NCI-H2081 (cell line): ENCODE results near the gene NOTUM.
"Not testable (repeated sequence)": the region's sequence is repeated elsewhere in the genome, so short reads cannot be mapped to it uniquely, and the experiment has no call there.

ENCODE experiments used
- DNase-seq, 2 experiments: peaks; one replicate each; lab custom pipeline; 2025; lab: John Stamatoyannopoulos, UW

Gene NOTUM

DNA sequence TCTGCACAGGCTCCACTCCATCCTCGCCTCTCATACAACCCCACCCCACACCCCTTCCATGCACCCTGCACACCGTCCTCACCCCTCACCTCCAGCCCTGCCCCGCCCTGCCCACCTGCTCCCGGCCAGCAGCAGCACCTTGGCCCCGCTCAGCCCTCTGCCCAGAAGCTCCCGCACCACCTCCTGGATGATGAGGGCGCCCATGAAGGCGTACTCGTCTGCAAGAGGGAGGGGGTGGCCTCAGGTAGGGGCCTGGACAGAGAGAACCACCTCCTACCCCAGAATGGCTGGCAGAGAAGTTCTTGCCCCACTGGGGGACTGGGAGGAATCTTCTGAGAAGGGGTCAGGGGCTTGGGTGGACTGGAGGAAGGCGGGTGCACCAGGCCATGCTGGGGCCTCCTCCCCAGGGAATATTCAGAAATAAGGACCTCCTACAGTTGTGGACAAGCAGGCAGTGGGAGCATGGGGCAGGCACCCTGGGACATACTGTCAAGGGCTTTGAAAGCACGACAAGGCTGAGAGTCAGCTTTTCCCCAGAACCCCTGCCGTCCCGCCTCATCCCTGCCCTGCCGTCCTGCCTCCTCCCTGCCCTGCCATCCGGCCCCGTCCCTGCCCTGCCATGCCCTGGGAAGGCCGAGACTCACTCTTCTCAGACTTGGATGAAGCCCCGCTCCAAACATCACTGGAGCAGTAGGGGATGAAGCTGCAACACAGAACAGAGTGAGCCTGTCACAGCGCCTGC is 3.1 kb downstream of the NOTUM start:
- DNase-seq, result no peak

DNA sequence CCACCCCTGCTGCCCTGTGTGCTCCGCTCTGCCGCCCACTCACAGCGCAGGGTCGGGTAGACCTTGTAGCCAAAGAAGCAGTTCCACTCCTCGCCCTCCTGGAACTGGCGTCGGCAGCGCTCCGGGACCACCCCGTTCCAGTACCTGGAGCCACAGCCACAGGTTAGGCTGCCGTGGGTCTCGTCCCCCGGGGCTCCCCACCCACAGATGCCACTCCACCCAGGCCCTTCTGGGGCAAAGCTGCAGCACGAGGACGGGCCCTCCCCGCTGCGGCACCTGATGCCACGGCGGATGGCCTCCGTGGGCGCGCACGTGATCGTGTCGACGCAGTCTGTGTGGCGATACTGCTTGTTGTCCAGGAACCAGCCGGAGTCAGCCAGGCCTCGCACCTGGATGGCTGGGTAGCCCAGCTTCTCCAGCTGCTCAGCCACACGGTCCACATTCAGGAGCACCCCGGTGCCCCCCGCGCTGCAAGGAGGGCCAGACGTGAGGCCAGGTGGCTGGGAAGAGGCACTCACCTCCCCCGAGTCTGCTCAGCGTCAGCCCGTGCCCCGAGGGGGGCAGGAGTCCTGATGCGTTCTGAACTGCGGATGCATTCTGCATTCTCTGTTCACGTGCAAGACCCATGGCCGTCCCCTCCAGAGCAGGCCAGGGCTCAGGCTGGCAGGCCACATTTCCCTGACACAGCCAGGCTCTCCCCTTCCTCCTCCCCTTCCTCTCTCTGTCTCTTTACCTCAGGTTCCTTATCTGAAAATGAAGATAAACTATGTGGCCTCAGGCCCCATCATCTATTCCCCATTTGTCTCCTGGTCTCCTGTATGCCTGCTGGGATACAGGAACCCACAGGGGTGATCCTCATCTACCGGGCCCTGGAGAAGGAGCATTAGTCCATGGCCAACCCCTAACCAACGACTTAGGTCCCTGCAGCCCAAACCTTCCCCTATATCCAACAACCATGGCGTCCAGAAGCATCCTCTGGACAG is 4.1 kb downstream of the NOTUM start:
- no peak for DNase-seq

DNA sequence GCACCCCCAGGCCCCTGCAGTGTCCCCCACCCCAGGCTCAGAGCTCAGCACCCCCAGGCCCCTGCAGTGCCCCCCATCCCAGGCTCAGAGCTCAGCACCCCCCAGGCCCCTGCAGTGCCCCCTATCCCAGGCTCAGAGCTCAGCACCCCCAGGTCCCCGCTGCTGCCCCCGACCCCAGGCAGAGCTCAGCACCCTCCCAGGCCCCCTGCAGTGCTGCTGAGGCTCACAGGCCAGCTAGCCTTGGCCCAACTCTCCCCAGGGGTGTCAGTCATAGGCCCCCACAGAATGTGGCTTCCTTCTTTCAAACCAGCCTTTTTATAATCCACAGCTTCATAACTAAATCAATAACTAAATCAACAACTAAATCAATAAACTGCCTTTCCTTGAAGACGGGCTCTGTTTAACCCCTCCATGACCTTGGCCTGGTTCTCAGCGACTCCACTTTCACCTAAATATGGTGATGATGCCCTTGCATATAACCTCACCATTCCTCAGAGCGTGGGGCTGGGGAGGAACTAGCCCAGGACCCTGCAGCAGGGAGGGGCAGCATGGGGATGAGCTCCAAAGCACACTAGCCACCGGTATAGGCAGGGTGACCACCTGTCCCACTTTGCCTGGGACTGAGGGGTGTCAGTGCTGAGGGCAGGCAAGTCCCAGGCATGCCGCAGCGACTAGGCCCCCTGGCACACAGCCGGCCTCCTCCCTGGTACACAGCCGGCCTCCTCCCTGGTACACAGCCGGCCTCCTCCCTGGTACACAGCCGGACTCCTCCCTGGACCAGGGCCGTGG is 5.0 kb downstream of the NOTUM start:
- no peak for DNase-seq

DNA sequence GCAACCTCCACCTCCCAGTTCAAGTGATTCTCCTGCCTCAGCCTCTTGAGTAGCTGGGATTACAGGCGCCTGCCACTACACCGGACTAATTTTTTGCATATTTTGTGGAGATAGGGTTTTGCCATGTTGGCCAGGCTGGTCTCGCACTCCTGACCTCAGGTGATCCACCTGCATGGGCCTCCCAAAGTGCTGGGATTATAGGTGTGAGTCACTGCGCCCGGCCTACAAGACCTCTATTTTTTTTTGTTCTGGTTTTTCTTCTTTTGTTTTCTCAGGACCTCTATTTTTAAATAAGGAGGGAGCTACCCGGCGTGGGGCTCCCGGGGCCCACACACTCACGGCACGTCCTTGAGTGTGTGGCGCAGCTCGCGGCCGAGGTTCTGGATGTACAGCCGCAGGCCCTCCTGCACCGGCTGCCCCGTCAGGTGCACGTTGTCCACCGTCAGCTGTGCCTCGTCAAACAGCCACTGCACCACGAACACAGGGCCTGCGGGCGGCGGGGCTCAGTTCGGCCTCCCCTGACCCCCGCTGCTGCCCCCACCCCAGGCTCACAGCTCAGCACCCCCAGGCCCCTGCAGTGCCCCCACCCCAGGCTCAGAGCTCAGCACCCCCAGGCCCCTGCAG is 5.8 kb downstream of the NOTUM start:
- DNase-seq, result no peak

DNA sequence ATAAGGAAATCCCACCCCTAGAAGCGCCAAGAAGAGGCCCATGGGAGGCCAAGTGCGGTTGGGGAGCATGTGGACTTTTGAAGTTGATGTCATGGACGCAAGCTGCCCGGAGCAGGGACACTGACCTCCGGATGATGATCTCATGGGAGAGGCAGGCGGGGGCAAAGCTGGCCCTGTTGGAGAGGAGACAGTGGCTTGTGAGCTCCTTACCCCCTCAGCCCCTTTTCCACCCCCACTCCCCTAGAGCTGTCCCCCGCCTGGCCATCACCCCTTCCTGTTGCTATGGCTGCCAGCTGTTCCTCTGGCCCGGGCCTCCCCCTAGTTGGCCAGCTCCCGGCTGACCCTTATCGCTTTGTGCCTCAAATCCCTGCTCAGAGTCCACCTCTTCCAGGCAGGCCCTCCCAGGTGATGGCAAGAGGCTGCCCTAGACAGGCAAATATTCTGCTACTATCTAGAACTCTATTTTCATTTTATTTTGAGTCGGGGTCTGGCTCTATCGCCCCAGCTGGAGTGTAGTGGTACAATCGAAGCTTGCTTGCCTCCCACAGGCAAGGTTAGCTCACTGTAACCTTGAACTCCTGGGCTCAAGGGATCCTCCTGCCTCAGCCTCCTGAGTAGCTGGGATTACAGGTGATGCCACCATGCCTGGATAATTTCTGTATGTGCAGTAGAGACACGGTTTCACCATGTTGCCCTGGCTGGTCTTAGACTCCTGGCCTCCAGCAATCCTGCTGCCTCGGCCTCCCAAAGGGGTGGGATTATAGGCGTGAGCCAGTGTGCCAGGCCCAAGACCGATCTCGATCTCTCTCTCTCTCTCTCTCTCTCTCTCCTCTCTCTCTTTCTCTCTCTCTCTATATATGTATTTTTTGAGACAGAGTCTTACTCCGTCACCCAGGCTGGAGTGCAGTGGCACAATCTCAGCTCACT is 6.6 kb downstream of the NOTUM start:
- DNase-seq, result no peak

DNA sequence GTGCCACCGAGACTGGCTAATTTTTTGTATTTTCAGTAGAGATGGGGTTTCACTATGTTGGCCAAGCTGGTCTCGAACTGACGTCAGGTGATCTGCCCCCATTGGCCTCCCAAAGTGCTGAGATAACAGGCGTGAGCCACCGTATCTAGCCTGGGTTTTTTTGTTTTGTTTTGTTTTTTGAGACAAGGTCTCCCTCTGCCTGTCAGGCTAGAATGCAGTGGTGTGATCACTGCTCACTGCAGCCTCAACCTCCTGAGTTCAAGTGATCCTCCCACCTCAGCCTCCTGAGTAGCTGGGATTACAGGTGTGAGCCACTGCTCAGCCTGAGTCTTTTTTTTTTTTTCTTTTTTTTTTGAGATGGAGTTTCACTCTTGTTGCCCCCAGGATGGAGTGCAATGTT is 7.5 kb downstream of the NOTUM start:
- not testable (repeated sequence) for DNase-seq

DNA sequence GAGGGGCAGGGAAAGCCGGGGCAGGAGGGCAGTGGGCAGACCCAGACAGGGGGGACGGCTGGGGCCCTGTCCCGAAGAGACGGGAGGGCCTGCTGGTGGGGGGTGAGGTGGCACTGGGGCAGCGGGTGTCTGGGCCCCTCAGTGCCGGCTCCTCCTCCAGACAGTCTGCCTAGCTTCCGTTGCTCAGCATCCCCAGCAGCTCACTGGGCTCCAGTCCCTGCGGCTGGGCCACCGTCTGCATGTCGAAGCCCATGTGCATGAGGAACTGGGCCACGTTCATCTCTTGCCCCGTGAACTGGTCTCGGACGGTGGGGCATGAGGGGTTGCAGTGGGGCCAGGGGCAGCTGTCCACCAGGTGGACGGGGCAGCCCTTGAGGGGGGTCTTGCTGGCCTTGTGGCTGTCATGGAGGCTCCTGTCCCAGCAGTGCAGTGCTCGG is 8.2 kb downstream of the NOTUM start:
- no peak for DNase-seq

DNA sequence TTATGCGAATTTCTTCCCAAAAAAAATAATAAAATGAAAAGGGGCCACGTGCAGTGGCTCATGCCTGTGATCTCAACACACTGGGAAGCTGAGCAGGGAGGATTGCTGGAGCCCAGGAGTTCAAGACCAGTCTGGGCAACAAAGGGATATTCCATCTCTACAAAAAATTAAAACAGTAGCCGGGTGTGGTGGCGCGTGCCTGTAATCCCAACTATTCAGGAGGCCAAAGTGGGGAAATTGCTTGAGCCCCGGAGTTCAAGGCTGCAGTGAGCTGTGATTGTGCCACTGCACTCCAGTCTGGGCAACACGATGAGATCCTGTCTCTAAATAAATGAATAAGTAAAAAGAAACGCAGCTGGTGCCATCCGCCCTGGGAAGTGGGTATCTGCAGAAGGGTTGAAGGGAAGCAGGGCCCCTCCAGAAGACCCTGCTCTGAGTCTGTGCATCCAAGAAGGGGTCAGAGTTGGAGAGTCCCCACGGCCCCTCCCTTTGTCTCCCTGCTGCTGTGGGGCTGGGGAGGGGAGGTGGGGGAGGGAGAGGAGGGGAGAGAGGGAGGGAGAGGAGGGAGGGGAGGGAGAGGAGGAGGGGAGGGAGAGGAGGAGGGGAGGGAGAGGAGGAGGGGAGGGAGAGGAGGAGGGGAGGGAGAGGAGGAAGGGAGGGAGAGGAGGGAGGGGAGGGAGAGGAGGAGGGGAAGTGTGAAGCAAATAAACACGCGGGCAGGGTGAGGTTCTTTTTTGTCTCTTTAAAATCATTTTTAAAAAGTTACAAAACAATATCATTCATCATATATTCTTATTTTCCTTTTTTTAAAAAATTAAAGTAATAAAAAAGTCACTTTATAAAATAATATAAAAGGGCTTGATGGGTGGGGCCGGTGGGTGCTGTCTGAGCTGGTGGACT is 9.0 kb downstream of the NOTUM start:
- no peak for DNase-seq

DNA sequence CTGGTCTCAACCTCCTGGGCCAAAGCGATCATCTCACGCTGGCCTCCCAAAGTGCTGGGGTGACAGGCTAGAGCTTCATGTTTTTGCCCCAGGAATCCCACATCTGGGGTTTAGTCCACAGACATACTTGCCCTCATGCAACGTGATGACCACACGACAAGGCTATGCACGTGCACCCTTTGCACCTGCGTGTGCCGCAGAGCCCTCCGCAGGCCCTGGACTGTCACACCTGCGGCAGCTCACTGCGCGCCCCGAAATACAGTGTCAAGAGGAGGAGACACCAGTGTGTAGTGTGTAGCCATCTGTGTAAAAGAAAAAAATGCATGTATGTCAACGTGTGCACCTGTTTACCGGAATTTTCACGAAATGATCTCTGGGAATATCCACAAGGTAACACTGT is 10.5 kb downstream of the NOTUM start:
- DNase-seq, result no peak

DNA sequence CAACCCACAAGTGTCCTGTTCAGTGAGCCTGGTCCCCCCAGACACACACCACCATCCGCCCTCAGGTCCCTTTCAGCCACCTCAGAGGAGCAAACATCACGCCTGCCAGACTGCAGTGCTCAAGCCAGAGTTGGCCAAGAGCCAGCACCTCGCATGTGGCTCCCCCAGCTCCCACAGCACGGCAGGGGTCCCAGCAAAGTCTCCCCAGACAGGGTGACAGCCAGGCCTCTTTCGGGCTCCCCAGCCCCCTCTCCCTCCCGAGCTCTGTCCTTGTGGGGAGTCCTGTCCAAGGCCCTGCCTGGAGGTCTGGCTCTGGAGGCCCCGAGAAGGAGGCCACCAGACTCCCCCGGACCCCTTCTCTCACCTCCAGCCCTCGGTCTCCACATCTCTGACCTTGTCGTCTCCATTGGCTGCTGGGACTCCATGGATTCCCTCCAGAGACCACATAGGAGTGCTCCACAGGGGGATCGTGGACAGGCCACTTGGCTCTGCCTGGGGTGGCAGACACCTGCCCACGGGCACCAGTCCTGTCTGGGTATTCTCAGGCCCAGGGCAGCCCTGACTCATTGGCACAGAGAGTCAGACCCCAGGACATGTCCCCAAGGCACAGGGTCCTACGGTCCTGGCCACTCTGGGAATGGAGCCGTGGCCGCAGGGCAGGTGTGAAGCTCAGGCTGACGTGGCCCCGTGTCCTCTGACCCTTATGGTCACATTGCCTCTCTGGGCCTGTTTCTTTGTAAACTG is 12.2 kb downstream of the NOTUM start:
- no peak for DNase-seq

DNA sequence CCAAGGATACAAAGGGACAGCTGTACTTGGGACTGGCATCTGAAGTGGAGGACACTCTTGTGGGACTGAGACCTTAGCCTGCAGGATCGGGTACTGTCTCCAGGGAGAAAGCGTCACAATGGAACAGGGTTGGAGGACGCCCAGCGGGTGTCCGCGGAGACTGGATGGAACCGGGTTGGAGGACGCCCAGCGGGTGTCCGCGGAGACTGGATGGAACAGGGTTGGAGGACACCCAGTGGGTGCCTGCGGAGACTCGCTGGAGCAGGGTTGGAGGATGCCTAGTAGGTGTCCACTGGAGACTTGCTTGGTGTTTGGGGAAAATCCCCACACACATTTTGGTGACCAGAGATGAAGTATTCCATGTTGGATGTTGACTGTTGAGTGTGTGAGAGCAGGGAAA is 13.8 kb downstream of the NOTUM start, which contains the start of gene MYADML2:
Gene MYADML2 (minus strand): TSS at position 45 of the 400 bp plus-strand sequence. CDS start 5,492 bp downstream, outside the sequence.
- no peak for DNase-seq

DNA sequence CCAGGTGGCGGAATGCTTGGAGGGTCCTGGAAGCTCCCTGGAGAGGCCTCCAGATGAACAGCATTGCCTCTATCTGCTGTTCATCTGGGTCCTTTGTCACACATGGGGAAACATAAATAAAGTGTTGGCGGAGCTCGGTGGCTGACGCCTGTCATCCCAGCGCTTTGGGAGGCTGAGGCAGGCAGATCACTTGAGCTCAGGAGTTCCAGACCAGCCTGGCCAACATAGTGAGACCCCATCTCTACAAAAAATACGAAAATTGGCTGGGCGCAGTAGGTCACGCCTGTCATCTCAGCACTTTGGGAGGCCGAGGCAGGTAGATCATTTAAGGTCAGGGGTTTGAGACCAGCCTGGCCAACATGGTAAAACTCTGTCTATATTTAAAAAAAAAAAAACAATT is 16.1 kb downstream of the NOTUM start:
- DNase-seq, result no peak

DNA sequence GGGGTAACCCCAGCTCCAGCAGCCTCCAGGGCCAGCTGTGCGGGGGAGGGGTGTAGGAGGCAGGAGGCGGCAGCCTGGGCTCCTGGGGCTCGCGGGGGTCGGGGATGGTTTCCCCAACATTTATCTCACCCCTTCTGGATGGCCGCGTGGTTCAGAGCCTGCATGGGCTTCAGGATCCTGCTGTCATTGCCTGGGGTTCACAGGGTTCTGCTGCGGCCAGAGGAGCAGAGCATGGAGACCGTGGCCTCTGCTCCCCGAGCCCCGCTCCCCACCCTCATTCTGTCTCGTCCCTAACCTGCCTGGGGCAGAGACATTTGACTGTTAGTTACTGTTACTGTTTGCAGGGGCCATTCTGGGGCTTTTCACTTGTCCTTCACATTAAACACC is 18.8 kb downstream of the NOTUM start:
- DNase-seq, result no peak

DNA sequence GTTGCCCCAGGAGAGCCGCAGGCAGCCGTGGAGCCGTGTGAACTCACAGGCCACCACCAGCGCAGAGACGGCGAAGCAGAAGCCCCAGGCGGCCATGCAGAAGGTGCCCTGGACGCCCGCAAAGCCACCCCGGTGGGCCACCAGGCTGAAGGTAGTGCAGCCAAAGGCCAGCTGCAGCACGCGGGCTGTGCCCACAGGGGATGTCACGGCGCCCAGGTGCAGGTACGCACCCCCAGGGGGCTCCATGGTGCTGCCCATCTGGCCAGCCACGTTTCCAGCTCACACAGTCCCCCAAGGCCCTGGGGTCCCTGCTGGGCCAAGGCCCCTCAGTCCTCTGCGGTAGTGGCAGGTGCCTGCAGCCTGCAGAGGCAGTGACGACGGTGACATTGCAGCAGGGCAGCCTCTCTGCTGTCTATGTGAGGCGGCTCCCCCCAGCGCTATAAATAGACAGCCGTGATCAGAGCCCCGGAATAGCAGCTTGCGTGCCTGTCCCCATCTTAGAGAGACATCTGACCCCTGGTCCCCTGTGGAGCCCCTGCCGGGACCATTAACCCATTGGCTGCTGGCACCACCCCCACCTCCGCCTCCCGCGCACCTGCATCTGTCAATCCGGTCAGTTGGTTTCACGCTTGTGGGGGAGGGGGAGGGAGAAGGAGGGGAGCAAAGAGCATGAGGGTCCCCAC is 19.4 kb downstream of the NOTUM start:
- no peak for DNase-seq

DNA sequence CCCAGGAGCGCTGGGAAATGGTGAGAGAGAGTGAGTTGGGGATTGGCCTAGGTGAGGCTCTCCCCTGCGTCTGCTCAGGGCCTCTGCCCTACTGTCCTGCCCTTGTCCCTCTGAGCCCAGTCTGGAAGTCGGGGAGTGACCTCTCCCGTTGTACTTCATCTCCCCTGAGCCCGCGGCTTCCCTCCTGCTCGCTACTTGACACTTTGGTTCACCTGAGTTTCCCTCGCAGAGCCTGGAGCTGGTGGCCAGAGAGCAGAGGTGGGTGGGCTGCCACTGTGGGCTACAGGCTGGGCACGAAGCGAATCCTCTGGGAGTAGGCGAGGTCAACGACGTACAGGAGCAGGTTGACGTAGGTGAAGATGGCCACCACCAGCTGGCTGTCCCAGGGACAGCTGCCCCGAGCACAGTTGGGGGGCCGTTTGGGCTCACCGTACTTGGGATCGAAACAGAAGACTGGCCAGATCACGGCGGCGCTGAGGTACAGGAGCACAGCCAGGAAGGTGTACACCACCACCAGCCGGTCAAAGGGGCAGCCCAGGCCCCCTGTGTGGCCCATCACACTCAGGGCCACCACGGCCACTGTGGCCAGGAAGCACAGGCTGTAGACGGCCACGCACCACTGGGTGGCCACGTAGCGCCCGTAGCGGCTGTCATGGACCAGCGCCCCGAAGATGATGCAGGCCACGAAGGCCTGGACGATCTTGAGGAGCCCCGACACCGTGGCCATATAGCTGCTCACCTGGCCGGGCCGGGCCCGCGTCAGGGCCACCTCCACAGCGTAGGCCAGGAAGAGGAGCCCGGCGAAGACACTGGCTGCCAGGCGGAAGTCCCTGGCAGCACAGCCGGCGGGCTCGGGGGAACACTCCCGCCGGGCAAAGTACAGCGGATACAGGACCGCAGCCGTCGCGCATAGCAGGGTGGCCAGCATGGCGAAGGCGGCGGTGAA is 20.2 kb downstream of the NOTUM start:
- no peak for DNase-seq

DNA sequence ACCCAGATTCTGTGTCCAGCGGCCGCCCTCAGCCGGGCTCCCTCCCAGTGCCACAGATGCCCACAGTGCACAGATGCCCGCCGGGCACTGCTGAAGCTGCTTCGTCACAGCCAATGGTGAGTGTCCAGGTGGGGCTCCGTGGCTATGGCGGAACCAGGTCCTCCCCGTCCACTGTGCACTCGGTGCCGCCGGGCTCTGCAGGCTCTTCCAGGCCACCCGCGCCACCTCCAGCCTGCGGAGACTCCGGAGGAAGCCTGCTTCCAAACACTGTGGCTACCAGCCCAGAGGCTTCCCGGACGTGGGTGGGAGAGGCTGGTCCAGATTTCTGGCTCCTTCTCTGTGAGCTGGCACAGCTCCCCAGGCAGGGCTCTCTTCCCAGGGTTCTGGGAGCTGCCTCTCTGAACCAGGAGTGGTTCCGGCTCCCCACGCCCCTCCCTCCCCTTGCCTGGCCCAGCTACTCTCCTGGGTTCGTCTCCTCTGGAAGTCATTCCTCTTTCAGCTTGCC is 21.1 kb downstream of the NOTUM start:
- DNase-seq, result no peak

DNA sequence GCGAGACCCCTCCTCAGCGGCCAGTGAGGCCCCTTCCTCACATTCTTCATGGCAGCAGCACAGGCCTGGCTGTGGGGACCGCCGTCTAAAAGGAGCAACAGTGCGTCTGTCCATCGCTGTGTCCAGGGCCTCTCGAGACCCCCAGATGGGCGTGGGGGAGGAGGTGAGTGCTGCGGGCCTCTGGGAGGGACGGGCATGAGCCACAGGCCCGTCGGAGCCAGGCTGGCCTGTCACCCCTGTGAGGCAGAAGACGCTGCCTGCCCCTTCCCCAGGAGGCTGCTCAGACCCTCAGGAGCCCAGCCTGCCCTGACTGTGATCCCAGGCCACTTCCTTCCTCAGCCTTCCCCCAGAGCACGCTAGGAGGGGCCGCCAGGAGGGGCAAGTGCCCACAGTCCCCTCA is 21.8 kb downstream of the NOTUM start:
- DNase-seq, result no peak
